Left ventricle myocardium inferior (tissue), 1 donor: ENCODE data around the gene USP12. TPM values are rescaled to one million over a fixed set of nuclear protein-coding genes. Genes with fewer than 3 reads are reported as not detected.

ENCODE experiments used
- DNase-seq: peaks from one replicate; pipeline ENCODE4 v3.0.0-alpha.2; 2020
- H3K27ac ChIP-seq: fragments of 200-600 bp; replicated peaks from 2 replicates; pipeline ENCODE4 v1.8.0; 2021
- H3K27me3 ChIP-seq: fragments of 200-600 bp; 2 replicates; pipeline ENCODE4 v1.8.0; 2021; ENCODE audit warnings: low read depth
- H3K36me3 ChIP-seq: fragments of 200-600 bp; 2 replicates; pipeline ENCODE4 v1.8.0; 2021
- H3K4me1 ChIP-seq: fragments of 200-600 bp; 2 replicates; pipeline ENCODE4 v1.8.0; 2021
- H3K4me3 ChIP-seq: fragments of 200-600 bp; 2 replicates; pipeline ENCODE4 v1.8.0; 2021; ENCODE audit warnings: mild to moderate bottlenecking, moderate library complexity
- H3K9me3 ChIP-seq: fragments of 200-600 bp; replicated peaks from 2 replicates; pipeline ENCODE4 v1.8.0; 2021
- CTCF ChIP-seq: fragments of 200-600 bp; IDR thresholded peaks from 2 replicates; pipeline ENCODE4 v1.8.0; 2021; ENCODE audit warnings: antibody characterized with exemption, mild to moderate bottlenecking, borderline replicate concordance
- intact Hi-C: fragments of 100-400 bp; cut with micrococcal nuclease; formaldehyde crosslinking; loops from one replicate; pipeline ENCODE4 v1.11.0; 2022
- total RNA-seq: library from RNA; stranded (reverse); fragmentation: NEBNext Ultra II Directional; extraction: Animal tissue kit (Norgen Biotek cat#: 25700); gene quantifications from one replicate; pipeline ENCODE4 v1.2.1, GENCODE V29; 2021
- donor health status: DM: no; HTN: yes; CAD: no; lungs with severe emphysema.

Gene USP12
- total RNA-seq, 1 donor from 2014 or later = 16.8 TPM

- TF ChIP-seq CTCF = no peak
- Histone ChIP-seq H3K27me3 (peaks cover 18% of the 10 kb centered on the region), H3K4me1 (no peaks in the 10 kb centered on the region), H3K27ac (no peak overlapping the region), H3K9me3 (no peaks in the 10 kb centered on the region), H3K36me3 (no peaks in the 10 kb centered on the region), H3K4me3 (no peak overlapping the region)
- DNase-seq = no peak
- intact Hi-C loops = no loop called here
These were observed 145.2 kb downstream of the USP12 start for GRCh38 chr13:27026396-27026795.

GRCh38 chr13:27024776-27025492 lies 146.7 kb downstream of the USP12 start:
- peaks cover 9% of the 10 kb centered on the region for H3K27me3 ChIP-seq
- no peaks in the 10 kb centered on the region for H3K9me3 ChIP-seq
- H3K36me3 ChIP-seq = no peaks in the 10 kb centered on the region
- no peak for DNase-seq
- intact Hi-C loops = no loop called here
- no peak for TF ChIP-seq CTCF
- H3K27ac ChIP-seq = no peak overlapping the region
- H3K4me3 ChIP-seq = no peak overlapping the region
- no peaks in the 10 kb centered on the region for H3K4me1 ChIP-seq

GRCh38 chr13:27024074-27024461 lies 147.5 kb downstream of the USP12 start:
- Histone ChIP-seq H3K27ac (no peak overlapping the region), H3K4me3 (no peak overlapping the region), H3K4me1 (no peaks in the 10 kb centered on the region), H3K36me3 (no peaks in the 10 kb centered on the region), H3K27me3 (peaks cover 8% of the 10 kb centered on the region), H3K9me3 (no peaks in the 10 kb centered on the region)
- intact Hi-C loops = no loop called here
- no peak for TF ChIP-seq CTCF
- DNase-seq = no peak

GRCh38 chr13:27023385-27024073 lies 148.1 kb downstream of the USP12 start:
- H3K4me1 ChIP-seq = no peaks in the 10 kb centered on the region
- no peak for TF ChIP-seq CTCF
- no peaks in the 10 kb centered on the region for H3K9me3 ChIP-seq
- H3K27ac ChIP-seq = no peak overlapping the region
- H3K4me3 ChIP-seq = no peak overlapping the region
- DNase-seq = no peak
- peaks cover 4% of the 10 kb centered on the region for H3K27me3 ChIP-seq
- H3K36me3 ChIP-seq = no peaks in the 10 kb centered on the region
- intact Hi-C loops = no loop called here

- no peak for TF ChIP-seq CTCF
- H3K9me3 ChIP-seq = no peaks in the 10 kb centered on the region
- no peaks in the 10 kb centered on the region for H3K4me1 ChIP-seq
- H3K36me3 ChIP-seq = no peaks in the 10 kb centered on the region
- intact Hi-C loops = no loop called here
- DNase-seq = no peak
- no peaks in the 10 kb centered on the region for H3K27me3 ChIP-seq
- no peak overlapping the region for H3K27ac ChIP-seq
- H3K4me3 ChIP-seq = no peak overlapping the region
These were observed 148.9 kb downstream of the USP12 start for GRCh38 chr13:27022571-27023311.
